Brain microvascular endothelial cell (primary cell): Measurements from ENCODE around the gene RAD18.
A peak's percentile ranks its signal among the peaks of the same experiment; 100 is the strongest.

Experiments used
- DNase-seq: peaks from one replicate; pipeline ENCODE4 v3.0.0-alpha.2; 2020
- H3K27ac ChIP-seq: fragments of 250-450 bp; sonication (Bioruptor Pico); 2 replicates; pipeline ENCODE4 v1.5.1; 2020; ENCODE audit warnings: mild to moderate bottlenecking, moderate library complexity
- H3K27me3 ChIP-seq: fragments of 250-450 bp; sonication (Bioruptor Pico); replicated peaks from 2 replicates; pipeline ENCODE4 v1.5.1; 2020; ENCODE audit warnings: mild to moderate bottlenecking
- H3K36me3 ChIP-seq: fragments of 250-450 bp; sonication (Bioruptor Pico); replicated peaks from 2 replicates; pipeline ENCODE4 v1.5.1; 2020; ENCODE audit warnings: mild to moderate bottlenecking
- H3K4me3 ChIP-seq: 2 replicates; pipeline ENCODE4 v1.5.1; 2011; ENCODE audit warnings: low read depth, mild to moderate bottlenecking, control low read depth, low read length, moderate library complexity
- CTCF ChIP-seq: IDR thresholded peaks from 2 replicates; pipeline ENCODE4 v1.5.1; 2011; ENCODE audit warnings: low read depth, mild to moderate bottlenecking, moderate library complexity, low read length, control low read depth, inconsistent platforms; ENCODE audit errors: missing control alignments
- in situ Hi-C: cut with HindIII; loops from 2 replicates; pipeline ENCODE4 v1.10.0; 2017; ENCODE audit warnings: low sequenced_read_pairs, low pct_ligation_motif_present

RAD18 gene

GRCh38 chr3:8903191-8903590, 60.1 kb downstream of the RAD18 start:
- no peak for DNase-seq
- H3K4me3 ChIP-seq, result no peak overlapping the region
- in situ Hi-C loops, result no loop called here

GRCh38 chr3:8900869-8901268, 62.4 kb downstream of the RAD18 start:
- in situ Hi-C loops, result no loop called here
- H3K27ac ChIP-seq, result no peak overlapping the region
- H3K27me3 ChIP-seq, result no peaks in the 10 kb centered on the region
- no peak for TF ChIP-seq CTCF
- no peak overlapping the region for H3K4me3 ChIP-seq
- H3K36me3 ChIP-seq, result no peaks in the 10 kb centered on the region
- no peak for DNase-seq

More at GRCh38 chr3:8903191-8903590, 60.1 kb downstream of the RAD18 start:
- Histone ChIP-seq H3K27ac (peak overlapping the region; percentile 19), H3K27me3 (no peaks in the 10 kb centered on the region), H3K36me3 (no peaks in the 10 kb centered on the region)
- no peak for TF ChIP-seq CTCF

- H3K27me3 ChIP-seq, result no peaks in the 10 kb centered on the region
- H3K36me3 ChIP-seq, result no peaks in the 10 kb centered on the region
- no peak overlapping the region for H3K27ac ChIP-seq
- no peak overlapping the region for H3K4me3 ChIP-seq
- DNase-seq, result no peak
- TF ChIP-seq CTCF, result no peak
- in situ Hi-C loops, result no loop called here
These were observed 63.3 kb downstream of the RAD18 start for GRCh38 chr3:8899876-8900460.

- Histone ChIP-seq H3K4me3 (no peak overlapping the region), H3K36me3 (no peaks in the 10 kb centered on the region), H3K27ac (no peak overlapping the region), H3K27me3 (no peaks in the 10 kb centered on the region)
- no peak for TF ChIP-seq CTCF
- in situ Hi-C loops, result no loop called here
- no peak for DNase-seq
These were observed 67.4 kb downstream of the RAD18 start for GRCh38 chr3:8895829-8896228.

GRCh38 chr3:8893001-8893400, 70.3 kb downstream of the RAD18 start:
- H3K27ac ChIP-seq, result no peak overlapping the region
- no peak for DNase-seq
- in situ Hi-C loops, result no loop called here
- no peaks in the 10 kb centered on the region for H3K27me3 ChIP-seq
- no peaks in the 10 kb centered on the region for H3K36me3 ChIP-seq
- H3K4me3 ChIP-seq, result no peak overlapping the region
- TF ChIP-seq CTCF, result no peak

- TF ChIP-seq CTCF, result no peak
- no peaks in the 10 kb centered on the region for H3K27me3 ChIP-seq
- DNase-seq, result no peak
- H3K4me3 ChIP-seq, result no peak overlapping the region
- H3K36me3 ChIP-seq, result no peaks in the 10 kb centered on the region
- in situ Hi-C loops, result no loop called here
- no peak overlapping the region for H3K27ac ChIP-seq
These were observed 71.5 kb downstream of the RAD18 start for GRCh38 chr3:8891774-8892173.
